HepG2 (cell line): ENCODE measurements around the gene NAV2. TPM values are rescaled to one million over a fixed set of nuclear protein-coding genes. Genes with fewer than 3 reads are reported as not detected.

Source experiments
- ATAC-seq: fragments of 200-7000 bp; cut with Tn5 transposase; 3 replicates; pipeline ENCODE4 v1.9.1; 2020; ENCODE audit warnings: mild to moderate bottlenecking, moderate library complexity
- BruUV-seq: library from RNA; stranded (reverse); fragments of 400-500 nt; replicated peaks from 2 replicates; lab custom pipeline; 2021; lab: Mats Ljungman, UMichigan
- CTCF ChIA-PET: fragments of 300-600 bp; formaldehyde crosslinking; extraction: SDS; loops from one replicate; lab custom pipeline; 2021; ENCODE audit warnings: low total read pairs, inconsistent platforms, low intra/inter-chr PET ratio; lab: Yijun Ruan, JAX
- POLR2A ChIA-PET: fragments of 350-600 bp; sonication (Branson Sonifier 250); formaldehyde crosslinking; loops from one replicate; lab custom pipeline; 2020; ENCODE audit warnings: antibody characterized with exemption, inconsistent platforms; lab: Yijun Ruan, JAX
- DNase-seq: peaks from one replicate; pipeline ENCODE4 v3.0.0-alpha.2; 2015; ENCODE audit warnings: low spot score
- FAIRE-seq: peaks from 3 replicates; lab custom pipeline; 2011; peaks lifted over from hg19 to GRCh38; lab: Jason Lieb, UNC
- H2AFZ ChIP-seq: one replicate; pipeline ENCODE4 v1.6.1; 2011; ENCODE audit warnings: low read length, inconsistent platforms
- H3K27ac ChIP-seq: fragments of 300-600 bp; 3 replicates; pipeline ENCODE4 v1.8.0; 2011; ENCODE audit warnings: mixed run types, mild to moderate bottlenecking, mixed read lengths, low read length, inconsistent platforms; ENCODE audit not compliant: insufficient read depth; ENCODE audit errors: extremely low read length
- H3K27me3 ChIP-seq, 2 experiments: fragments of 200-600 bp in 1 of 2; 2 replicates in 1 of 2; 3 replicates in 1 of 2; pipeline versions ENCODE4 v1.6.0 to v1.8.0; 2011; ENCODE audit warnings: low read length in 2 of 2, mild to moderate bottlenecking in 2 of 2, moderate library complexity in 2 of 2, inconsistent platforms in 1 of 2; ENCODE audit not compliant: insufficient read depth in 2 of 2, control insufficient read depth in 1 of 2
- H3K36me3 ChIP-seq, 2 experiments: fragments of 200-600 bp in 1 of 2; replicated peaks in 1 of 2; 2 replicates in 1 of 2; 3 replicates in 1 of 2; pipeline versions ENCODE4 v1.5.1 to v1.8.0; 2011; ENCODE audit warnings: low read length in 2 of 2, inconsistent platforms in 1 of 2; ENCODE audit not compliant: insufficient read depth in 2 of 2, control insufficient read depth in 1 of 2
- H3K4me1 ChIP-seq: 2 replicates; pipeline ENCODE4 v1.5.1; 2012; ENCODE audit warnings: low read length, inconsistent platforms; ENCODE audit not compliant: insufficient read depth
- H3K4me2 ChIP-seq: 2 replicates; pipeline ENCODE4 v1.6.0; 2011; ENCODE audit warnings: low read depth, low read length, inconsistent platforms
- H3K4me3 ChIP-seq, 3 experiments: fragments of 200-600 bp in 1 of 3; sonication (generic), shearing (Covaris generic) in 1 of 3; replicated peaks in 1 of 3; 2 replicates each; pipeline ENCODE4 v1.5.1; 2011 to 2016; ENCODE audit warnings: low read length in 3 of 3, inconsistent platforms in 2 of 3, low read depth in 2 of 3, mild to moderate bottlenecking in 2 of 3, control low read depth in 1 of 3, mixed read lengths in 1 of 3; ENCODE audit not compliant: insufficient read depth in 1 of 3
- H3K79me2 ChIP-seq: one replicate; pipeline ENCODE4 v1.6.1; 2011; ENCODE audit warnings: low read length, inconsistent platforms; ENCODE audit not compliant: insufficient read depth
- H3K9ac ChIP-seq: 2 replicates; pipeline ENCODE4 v1.6.0; 2011; ENCODE audit warnings: mild to moderate bottlenecking, low read depth, low read length, inconsistent platforms; ENCODE audit not compliant: insufficient read depth
- H3K9me3 ChIP-seq: 2 replicates; pipeline ENCODE4 v1.5.1; 2012; ENCODE audit warnings: mild to moderate bottlenecking, low read length
- H4K20me1 ChIP-seq: 2 replicates; pipeline ENCODE4 v1.6.0; 2011; ENCODE audit warnings: inconsistent platforms, mild to moderate bottlenecking, low read length, moderate library complexity; ENCODE audit not compliant: insufficient read depth
- AGO1 ChIP-seq: fragments of 200-400 bp; formaldehyde crosslinking; IDR thresholded peaks from 2 replicates; pipeline ENCODE4 v1.6.1; 2017; ENCODE audit warnings: mild to moderate bottlenecking, low read depth, low read length, moderate library complexity; ENCODE audit not compliant: poor library complexity, severe bottlenecking
- CEBPG ChIP-seq: IDR thresholded peaks from 2 replicates; pipeline ENCODE4 v1.6.1; 2016
- KLF11 ChIP-seq: IDR thresholded peaks from 2 replicates; pipeline ENCODE4 v1.6.1; 2016; ENCODE audit warnings: missing compliant biosample characterization
- MED1 ChIP-seq: sonication (generic); formaldehyde crosslinking; IDR thresholded peaks from 2 replicates; pipeline ENCODE4 v1.4.0; 2020; ENCODE audit warnings: missing genetic modification reagents
- SMARCC2 ChIP-seq: fragments of 450-650 bp; IDR thresholded peaks from 2 replicates; pipeline ENCODE4 v1.6.1; 2017; ENCODE audit warnings: antibody characterized with exemption, mild to moderate bottlenecking
- TAF15 ChIP-seq: fragments of 200-400 bp; formaldehyde crosslinking; IDR thresholded peaks from one replicate; pipeline ENCODE4 v1.6.1; 2018; ENCODE audit warnings: mild to moderate bottlenecking, low read depth, low read length; ENCODE audit not compliant: poor library complexity, severe bottlenecking
- ZBTB49 ChIP-seq: sonication (generic); formaldehyde crosslinking; IDR thresholded peaks from 2 replicates; pipeline ENCODE4 v1.4.0; 2020; ENCODE audit warnings: missing genetic modification reagents, borderline replicate concordance
- ZFY ChIP-seq: sonication (generic); formaldehyde crosslinking; IDR thresholded peaks from 2 replicates; pipeline ENCODE4 v1.4.0; 2020; ENCODE audit warnings: missing genetic modification reagents
- ZNF160 ChIP-seq: sonication (generic); formaldehyde crosslinking; IDR thresholded peaks from 2 replicates; pipeline ENCODE4 v1.8.0; 2022; ENCODE audit warnings: mild to moderate bottlenecking, inconsistent platforms, missing genetic modification reagents
- ZNF207 ChIP-seq: fragments of 450-650 bp; IDR thresholded peaks from 2 replicates; pipeline ENCODE4 v1.6.1; 2016; ENCODE audit warnings: antibody characterized with exemption, borderline replicate concordance
- ZNF512 ChIP-seq: sonication (generic); formaldehyde crosslinking; IDR thresholded peaks from 2 replicates; pipeline ENCODE4 v1.4.0; 2020; ENCODE audit warnings: mild to moderate bottlenecking, missing genetic modification reagents
- ZNF770 ChIP-seq: sonication (generic); formaldehyde crosslinking; IDR thresholded peaks from 2 replicates; pipeline ENCODE4 v1.5.0; 2020; ENCODE audit warnings: mild to moderate bottlenecking, missing genetic modification reagents
- WGBS: methylation state at CpG from one replicate; pipeline ENCODE4 v1.1.6; 2017; ENCODE audit warnings: low lambda C conversion rate; 5-methylcytosine and 5-hydroxymethylcytosine counted together
- in situ Hi-C: cut with HindIII; loops from 2 replicates; pipeline ENCODE4 v1.10.0; 2017; ENCODE audit warnings: low pct_unique_long_range_greater_than_20kb; ENCODE audit not compliant: extremely low pct_ligation_motif_present
- intact Hi-C: fragments of 100-400 bp; cut with micrococcal nuclease; formaldehyde crosslinking; loops from one replicate; pipeline ENCODE4 v1.10.0; 2022; ENCODE audit not compliant: unreplicated experiment
- polyA plus RNA-seq, 8 experiments: library from polyadenylated mRNA; depleted of rRNA in 3 of 8; stranded (reverse) in 7 of 8; unstranded in 1 of 8; fragments of >200 nt; fragmentation: Illumina TruSeq in 4 of 8; extraction: Trizol in 4 of 8; gene quantifications; 2 replicates each; pipeline versions ENCODE4 v1.2.1 to v1.2.3, GENCODE V29; 2011 to 2016; ENCODE audit warnings: low read depth in 4 of 8, missing spikeins in 1 of 8, mixed read lengths in 1 of 8; ENCODE audit not compliant: insufficient read depth in 1 of 8
- total RNA-seq, 5 experiments: library from RNA; depleted of rRNA; stranded (reverse); fragments of >200 nt; fragmentation: Illumina TruSeq; extraction: Trizol; gene quantifications; 2 replicates each; pipeline ENCODE4 v1.2.3, GENCODE V29; 2016; ENCODE audit warnings: low read depth in 1 of 5

NAV2 gene
- total and polyA plus RNA-seq, 2 of the 13 experiments (the other 11 are each of a cell fraction or from before 2014, with no cell fraction given): 9.3 to 34.6 TPM

- no peaks in the 10 kb centered on the region for H4K20me1 ChIP-seq
- no peaks in the 10 kb centered on the region for H3K36me3 ChIP-seq
- no peak overlapping the region for H3K27ac ChIP-seq
- WGBS: 9% methylated on average over 4 of the region's 9 CpGs
- FAIRE-seq (no peak), ATAC-seq (no peak), DNase-seq (no peak)
- no peaks in the 10 kb centered on the region for H3K4me1 ChIP-seq
- POLR2A ChIA-PET: no interaction called here
- H3K9me3 ChIP-seq: no peaks in the 10 kb centered on the region
- no peaks in the 10 kb centered on the region for H3K79me2 ChIP-seq
- no peak overlapping the region for H2AFZ ChIP-seq
- H3K4me3 ChIP-seq: no peak overlapping the region
- intact Hi-C loops (no loop called here), in situ Hi-C loops (no loop called here)
- no TSS peak for BruUV-seq
- CTCF ChIA-PET: no interaction called here
- TF ChIP-seq AGO1: no peak
- no peak for TF ChIP-seq SMARCC2
- TF ChIP-seq ZBTB49: no peak
- no peak for TF ChIP-seq TAF15
- TF ChIP-seq ZFY: no peak
- no peak for TF ChIP-seq ZNF207
- no peak for TF ChIP-seq ZNF512 (CRISPR knock-in tag)
- no peak for TF ChIP-seq CEBPG
- TF ChIP-seq MED1: no peak
- TF ChIP-seq ZNF770 (CRISPR knock-in tag): no peak
- no peak for TF ChIP-seq KLF11 (CRISPR knock-in tag)
- TF ChIP-seq ZNF160 (CRISPR knock-in tag): no peak
- no peak overlapping the region for H3K9ac ChIP-seq
- H3K4me2 ChIP-seq: no peak overlapping the region
- H3K27me3 ChIP-seq: peaks cover 1 to 17% of the 10 kb centered on the region in 2 experiments; a peak in 3 of 5 replicates
Observed at GRCh38 chr11:19869946-19870589, 157.4 kb downstream of the NAV2 start.
